ENCODE measurements around the gene VANGL1. TPM values are rescaled to one million over a fixed set of nuclear protein-coding genes. Genes with fewer than 3 reads are reported as not detected.

Gene VANGL1
- total and polyA plus RNA-seq, 2 of the 13 experiments (the other 11 are each of a cell fraction or from before 2014, with no cell fraction given): 5.3 to 9.4 TPM

- H3K4me2 ChIP-seq (ENCODE audit: low read depth, low read length): peak overlapping the region; percentile 74
- CTCF ChIA-PET (ENCODE audit: low intra/inter-chr PET ratio, low total read pairs): no interaction called here
- no peak overlapping the region for H2AFZ ChIP-seq (ENCODE audit: low read length)
- peaks cover 42% of the 10 kb centered on the region for H3K79me2 ChIP-seq (ENCODE audit: insufficient read depth, low read length)
- intact Hi-C loops (cut with micrococcal nuclease; ENCODE audit: unreplicated experiment) (loop anchor here (1.0 kb wide), 1 partner anchor 67 kb away; no protein-coding TSS in a partner anchor), in situ Hi-C loops (cut with HindIII; ENCODE audit: extremely low pct_ligation_motif_present, low pct_unique_long_range_greater_than_20kb) (no loop called here)
- whole genome bisulfite sequencing (ENCODE audit: low lambda C conversion rate): under 1% methylated on average over 34 of the region's 78 CpGs
- H3K27ac ChIP-seq (ENCODE audit: extremely low read length, insufficient read depth, low read length): peak overlapping the region; percentile 89
- peak; percentile 35 for DNase-seq (ENCODE audit: low spot score)
- H3K4me1 ChIP-seq (ENCODE audit: insufficient read depth, low read length): peaks cover 38% of the 10 kb centered on the region
- H3K9me3 ChIP-seq (ENCODE audit: low read length): no peaks in the 10 kb centered on the region
- H3K4me3 ChIP-seq (replicated peaks in 1 of 3; ENCODE audit: insufficient read depth in 1 of 3, low read depth in 2 of 3, low read length in 3 of 3): peak overlapping the region; percentile 75 to 92 (median 84)
- no peak for FAIRE-seq
- H3K9ac ChIP-seq (ENCODE audit: insufficient read depth, low read depth, low read length): peak overlapping the region; percentile 77
- no peaks in the 10 kb centered on the region; a peak in 1 of 5 replicates for H3K36me3 ChIP-seq (replicated peaks in 1 of 2; ENCODE audit: control insufficient read depth in 1 of 2, insufficient read depth in 2 of 2, low read length in 2 of 2)
- no TSS peak for BruUV-seq (replicated peaks)
- peaks cover 0 to 2% of the 10 kb centered on the region in 2 experiments; a peak in 1 of 5 replicates for H3K27me3 ChIP-seq (ENCODE audit: control insufficient read depth in 1 of 2, insufficient read depth in 2 of 2, low read length in 2 of 2)
- peak; percentile 84 for ATAC-seq
- H4K20me1 ChIP-seq (ENCODE audit: insufficient read depth, low read length): no peaks in the 10 kb centered on the region
- POLR2A ChIA-PET: interaction anchor here (0.6 kb wide), 1 partner anchor 69 kb away, joined by 3 read pairs; no protein-coding TSS in a partner anchor
- TF ChIP-seq DMTF1 (CRISPR knock-in tag; IDR thresholded peaks at IDR 0.05): no peak
- TF ChIP-seq ATF7 (IDR thresholded peaks at IDR 0.05): no peak
- no peak for TF ChIP-seq ATF7 (CRISPR knock-in tag; IDR thresholded peaks at IDR 0.05)
- no peak for TF ChIP-seq PCBP2 (optimal IDR thresholded peaks at IDR 0.05; ENCODE audit: low read depth, low read length, poor library complexity, severe bottlenecking)
- TF ChIP-seq ZNF552 (CRISPR knock-in tag; IDR thresholded peaks at IDR 0.05; ENCODE audit: borderline replicate concordance): no peak
- TF ChIP-seq AGO1 (IDR thresholded peaks at IDR 0.05; ENCODE audit: low read depth, low read length, poor library complexity, severe bottlenecking): no peak
- TF ChIP-seq NFKBIZ (CRISPR knock-in tag; IDR thresholded peaks at IDR 0.05): no peak
- TF ChIP-seq KLF13 (CRISPR knock-in tag; IDR thresholded peaks at IDR 0.05): no peak
- no peak for TF ChIP-seq FOXK2 (IDR thresholded peaks at IDR 0.05)
- TF ChIP-seq ZNF740 (CRISPR knock-in tag; IDR thresholded peaks at IDR 0.05): no peak
- TF ChIP-seq GMEB1 (CRISPR knock-in tag; IDR thresholded peaks at IDR 0.05; ENCODE audit: borderline replicate concordance): no peak
- TF ChIP-seq FOXO4 (CRISPR knock-in tag; conservative IDR thresholded peaks at IDR 0.05): 0 out of 2 replicates have a peak, but pooled peaks have one; percentile 22
- no peak for TF ChIP-seq ARID3A (IDR thresholded peaks at IDR 0.05; ENCODE audit: low read depth, low read length)
- TF ChIP-seq ZNF335 (CRISPR knock-in tag; IDR thresholded peaks at IDR 0.05): no peak
- no peak for TF ChIP-seq HMG20B (CRISPR knock-in tag; conservative IDR thresholded peaks at IDR 0.05)
- no peak for TF ChIP-seq AHR (CRISPR knock-in tag; IDR thresholded peaks at IDR 0.05)
Observed at GRCh38 chr1:115642168-115643072, 650 bp downstream of the VANGL1 start.
